GM19452 (cell line): Measurements from ENCODE around the gene IMMP2L.
A peak's percentile ranks its signal among the peaks of the same experiment; 100 is the strongest.

Experiments used
- ATAC-seq: cut with Tn5 transposase; IDR thresholded peaks from one replicate; pipeline ENCODE4 v1.9.1; 2021; ENCODE audit not compliant: unreplicated experiment

The IMMP2L gene

GRCh38 chr7:111012799-111013675 lies 549.3 kb downstream of the IMMP2L start:
- ATAC-seq: peak; percentile 96

DNA sequence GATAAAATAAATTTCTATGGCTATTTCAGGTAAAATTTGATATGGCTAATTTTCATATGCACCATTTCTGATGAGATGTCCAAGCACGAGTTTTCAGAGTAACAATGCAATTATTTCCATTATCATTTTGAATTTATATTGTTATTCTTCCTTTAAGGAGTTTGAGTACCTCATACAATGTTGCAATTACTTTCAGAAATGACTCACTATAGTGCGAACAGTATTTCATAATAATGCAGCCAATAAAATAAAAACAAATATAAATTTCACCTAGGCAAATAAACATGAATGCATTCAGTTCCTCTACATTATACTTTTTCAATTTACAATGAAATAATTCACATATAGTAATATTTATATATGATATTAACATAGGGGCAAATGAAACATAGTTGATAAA lies 550.1 kb downstream of the IMMP2L start:
- no peak for ATAC-seq

DNA sequence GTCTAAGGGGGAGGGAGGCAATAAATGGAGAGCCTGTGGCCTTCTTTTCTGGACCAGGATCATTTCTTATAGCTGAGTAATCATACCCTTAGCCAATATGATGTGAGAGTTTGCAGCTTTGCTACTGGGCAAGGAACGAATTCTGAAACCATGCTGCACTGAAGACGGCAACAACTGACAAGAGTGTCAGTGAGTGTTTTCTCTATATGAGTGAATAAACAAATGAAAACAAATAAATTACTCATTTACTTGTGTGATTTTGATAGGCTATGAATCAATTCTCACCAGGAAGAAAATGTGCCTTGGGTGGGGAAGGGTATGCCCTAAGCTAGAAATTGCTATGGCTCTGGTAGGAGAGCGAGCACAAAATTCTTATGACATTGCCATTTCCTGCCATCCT lies 550.8 kb downstream of the IMMP2L start:
- no peak for ATAC-seq

GRCh38 chr7:111010798-111011197 lies 551.5 kb downstream of the IMMP2L start:
- ATAC-seq: no peak

- ATAC-seq: no peak
Observed at GRCh38 chr7:111009526-111010040, 552.7 kb downstream of the IMMP2L start.

- ATAC-seq: no peak
Observed at GRCh38 chr7:111006691-111007090, 555.6 kb downstream of the IMMP2L start.

DNA sequence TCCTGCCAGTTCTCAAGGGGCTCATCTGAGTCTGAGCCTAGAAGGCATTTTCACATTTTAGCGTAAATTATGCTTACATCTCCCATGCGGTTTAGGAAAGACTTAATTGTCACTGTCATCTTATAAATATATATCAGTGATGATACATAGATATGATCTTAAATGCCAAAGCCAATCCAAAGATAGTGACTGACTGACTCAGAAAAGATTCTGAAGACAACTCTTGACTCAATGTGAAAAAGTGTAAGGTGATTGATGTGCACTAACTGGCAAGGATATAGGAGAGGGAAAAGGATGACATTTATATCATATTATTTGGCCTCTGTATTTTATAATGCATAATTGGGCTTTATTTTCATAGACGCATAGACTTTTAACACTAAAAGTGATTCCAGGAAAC lies 556.3 kb downstream of the IMMP2L start:
- ATAC-seq: no peak

- ATAC-seq: no peak
Observed at GRCh38 chr7:111005445-111005844, 556.8 kb downstream of the IMMP2L start.

GRCh38 chr7:111004310-111004901 lies 557.9 kb downstream of the IMMP2L start:
- no peak for ATAC-seq

GRCh38 chr7:111003883-111004282 lies 558.4 kb downstream of the IMMP2L start:
- no peak for ATAC-seq

DNA sequence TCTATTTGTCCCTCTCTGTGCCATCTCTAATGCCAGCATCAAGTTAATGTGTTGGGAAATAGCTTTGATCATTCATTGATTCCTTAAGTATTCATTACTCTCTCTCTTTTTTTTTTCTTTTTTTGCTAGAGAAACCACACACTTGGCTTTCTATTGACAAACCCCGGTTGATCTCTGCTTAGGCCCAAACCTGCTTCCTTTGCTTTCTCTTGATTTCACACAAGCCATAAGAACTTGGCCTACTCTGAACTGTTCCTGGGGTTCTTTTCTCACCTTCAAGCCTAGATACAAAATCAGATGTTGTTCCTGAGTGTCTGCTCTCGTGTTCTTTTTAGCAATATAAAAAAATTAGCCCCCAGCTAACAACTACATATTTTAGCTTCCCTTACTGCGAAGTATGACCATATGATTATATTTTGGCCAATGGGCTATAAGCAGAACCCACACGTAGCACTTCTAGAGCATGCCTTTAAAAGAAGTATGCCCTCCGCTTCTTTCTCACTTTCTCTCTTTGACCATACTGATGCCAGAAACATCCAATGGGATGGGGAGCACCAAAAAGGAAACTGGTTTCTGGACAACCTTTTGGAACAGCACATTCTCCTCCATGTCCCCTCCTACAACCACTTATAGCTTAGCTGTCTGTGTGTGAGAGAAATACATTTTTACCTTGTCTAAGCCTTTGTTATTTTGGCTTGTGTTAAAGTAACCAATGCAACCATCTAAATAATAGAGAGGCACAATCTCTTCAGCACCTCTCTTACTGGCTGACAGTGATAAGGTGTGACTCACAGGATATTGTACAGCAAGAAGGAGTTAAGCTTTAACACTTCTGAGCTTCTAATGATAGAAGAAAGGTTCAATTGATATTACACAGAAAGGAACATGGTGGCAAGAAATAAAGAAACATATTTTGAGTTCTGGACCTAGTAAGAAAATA lies 568.0 kb downstream of the IMMP2L start:
- ATAC-seq: no peak

DNA sequence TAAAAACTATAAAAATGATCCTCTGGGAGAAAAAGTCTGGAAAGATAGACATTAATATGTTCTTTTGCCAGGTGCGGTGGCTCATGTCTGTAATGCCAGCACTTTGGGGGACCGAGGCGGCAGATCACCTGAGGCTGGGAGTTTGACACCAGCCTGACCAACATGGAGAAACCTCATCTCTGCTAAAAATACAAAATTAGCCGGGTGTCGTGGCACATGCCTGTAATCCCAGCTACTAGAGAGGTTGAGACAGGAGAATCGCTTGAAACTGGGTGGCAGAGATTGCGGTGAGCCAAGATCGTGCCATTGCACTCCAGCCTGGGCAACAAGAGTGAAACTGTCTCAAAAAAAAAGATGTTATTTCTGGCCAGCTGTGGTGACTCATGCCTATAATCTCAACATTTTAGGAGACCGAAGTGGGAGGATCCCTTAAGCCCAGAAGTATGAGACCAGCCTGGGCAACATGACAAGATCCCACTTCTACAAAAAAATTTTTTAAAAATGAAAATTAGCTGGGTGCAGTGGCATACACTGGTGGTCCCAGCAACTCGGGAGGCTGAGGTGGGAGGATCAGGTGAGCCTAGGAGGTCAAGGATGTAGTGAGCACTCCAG lies 573.3 kb downstream of the IMMP2L start:
- ATAC-seq: no peak

- no peak for ATAC-seq
Observed at GRCh38 chr7:110988348-110988747, 573.9 kb downstream of the IMMP2L start.

- no peak for ATAC-seq
Observed at GRCh38 chr7:110987127-110987693, 575.1 kb downstream of the IMMP2L start.

DNA sequence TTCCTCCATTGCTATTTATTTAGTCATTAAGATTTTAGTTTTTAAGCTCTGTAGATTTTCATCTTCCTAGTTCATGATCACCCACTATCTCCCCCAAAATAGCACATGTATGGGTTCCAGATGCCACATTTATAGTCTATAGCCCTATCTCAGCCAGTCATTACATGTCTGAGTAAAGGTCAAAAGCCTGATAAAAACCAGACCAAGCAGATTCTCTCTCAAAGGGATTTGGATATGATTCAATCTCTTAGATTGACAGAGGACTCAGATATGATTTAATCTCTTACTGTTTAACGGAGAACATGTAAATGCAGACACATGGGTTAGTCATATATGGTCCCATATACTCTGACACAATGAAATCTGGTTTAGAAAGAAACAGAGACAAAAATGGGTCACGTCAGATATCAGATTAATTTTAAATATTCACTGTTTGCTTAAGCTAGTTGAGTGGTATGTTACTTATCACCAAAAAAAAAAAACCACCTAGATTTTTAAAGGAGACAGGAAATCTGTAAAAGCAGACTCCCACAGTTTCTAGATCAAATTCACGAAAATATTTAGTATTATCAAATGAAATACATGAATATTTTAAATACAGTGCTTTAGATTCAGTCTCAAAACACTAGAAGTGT lies 578.4 kb downstream of the IMMP2L start:
- ATAC-seq: no peak

GRCh38 chr7:110977127-110977737 lies 585.1 kb downstream of the IMMP2L start:
- ATAC-seq: no peak

DNA sequence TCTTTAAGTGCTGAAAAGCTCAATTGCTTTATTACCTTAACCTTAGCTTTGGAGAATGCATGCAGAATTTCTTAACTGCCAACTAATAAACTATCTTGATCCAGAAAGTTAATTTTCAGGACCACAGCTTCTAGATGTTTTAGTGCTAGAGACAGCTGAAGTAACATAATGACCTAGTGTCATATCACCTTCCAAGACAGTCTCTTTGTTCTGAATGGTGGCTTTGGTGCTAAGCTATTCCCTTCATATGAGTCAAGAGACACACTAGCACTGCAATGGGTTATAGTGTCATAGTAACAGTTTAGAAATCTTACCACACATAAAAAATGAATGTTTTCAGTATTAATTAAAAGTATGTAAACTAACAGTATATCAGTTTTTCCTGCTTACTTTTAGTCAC lies 586.8 kb downstream of the IMMP2L start:
- ATAC-seq: no peak

DNA sequence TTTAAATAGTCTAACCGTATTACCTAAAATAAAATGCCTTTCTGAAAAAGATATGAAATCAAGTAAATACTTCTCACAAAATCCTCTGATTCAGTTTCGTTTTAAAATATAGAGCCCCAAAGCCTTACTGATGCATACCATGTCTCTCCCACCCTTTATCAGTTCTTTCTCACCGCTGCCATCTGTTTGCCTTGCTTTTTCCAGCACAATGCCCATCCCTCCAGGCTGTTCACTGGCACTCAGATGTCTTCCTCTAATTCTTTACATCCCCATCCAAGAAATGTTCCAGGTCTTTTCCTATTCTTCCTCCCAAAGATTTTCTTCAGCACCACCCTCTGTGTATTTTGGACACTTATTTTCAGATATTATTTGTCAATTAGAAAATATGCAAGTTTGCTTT lies 587.9 kb downstream of the IMMP2L start:
- ATAC-seq: no peak

- ATAC-seq: no peak
Observed at GRCh38 chr7:110973196-110973990, 588.9 kb downstream of the IMMP2L start.
